ENCODE data around the gene ARNT2. TPM values are rescaled to one million over a fixed set of nuclear protein-coding genes. Genes with fewer than 3 reads are reported as not detected.
"Not testable (repeated sequence)": the region's sequence is repeated elsewhere in the genome, so short reads cannot be mapped to it uniquely, and the experiment has no call there.

Gene ARNT2
- total and polyA plus RNA-seq, 4 experiments from 2014 or later: not detected

DNA sequence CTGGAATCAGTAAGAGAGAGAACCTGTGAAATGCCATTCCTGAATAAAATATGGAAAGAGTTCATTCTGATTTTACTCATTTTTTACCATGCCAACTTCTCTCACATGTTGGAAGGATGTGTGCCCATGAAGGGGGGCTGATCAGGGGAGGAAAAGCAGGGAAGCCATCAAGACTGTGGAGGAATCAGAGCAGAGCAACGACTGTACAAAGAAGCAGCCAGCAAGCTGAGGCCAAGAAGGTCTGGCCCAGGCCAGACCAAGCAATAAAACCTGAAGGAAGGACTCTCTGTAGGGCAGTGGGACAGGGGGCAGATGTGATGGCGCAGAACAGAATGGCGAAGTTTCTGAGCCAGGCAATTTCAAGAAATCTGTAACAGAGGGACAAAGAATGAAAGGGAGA lies 24.0 kb upstream of the ARNT2 start:
- Mint-ChIP-seq H3K27me3 (peaks cover 10 to 24% of the 10 kb centered on the region in 2 donors), H3K4me1 (no peaks in the 10 kb centered on the region), H3K36me3 (no peaks in the 10 kb centered on the region), H3K4me3 (no peak overlapping the region), H3K27ac (no peak overlapping the region), H3K9me3 (peaks cover 0 to 7% (median under 1%) of the 10 kb centered on the region in 8 donors)
- H3K4me3 ChIP-seq (ENCODE audit: low read length in 2 of 2): no peak overlapping the region
- H3K4me1 ChIP-seq (ENCODE audit: insufficient read depth, low read length): no peaks in the 10 kb centered on the region
- DNase-seq: no peak
- no peak overlapping the region for H3K27ac ChIP-seq (ENCODE audit: low read depth, low read length)
- intact Hi-C loops (cut with micrococcal nuclease): no loop called here
- POLR2A ChIA-PET (ENCODE audit: partially characterized antibody): no interaction called here
- CTCF ChIA-PET (ENCODE audit: partially characterized antibody): no interaction called here
- no peaks in the 10 kb centered on the region for H3K9me3 ChIP-seq (ENCODE audit: control insufficient read depth in 1 of 2, low read length in 2 of 2)
- no peaks in the 10 kb centered on the region for H3K36me3 ChIP-seq (ENCODE audit: insufficient read depth, low read length)
- H3K27me3 ChIP-seq (ENCODE audit: insufficient read depth, low read length): no peaks in the 10 kb centered on the region

DNA sequence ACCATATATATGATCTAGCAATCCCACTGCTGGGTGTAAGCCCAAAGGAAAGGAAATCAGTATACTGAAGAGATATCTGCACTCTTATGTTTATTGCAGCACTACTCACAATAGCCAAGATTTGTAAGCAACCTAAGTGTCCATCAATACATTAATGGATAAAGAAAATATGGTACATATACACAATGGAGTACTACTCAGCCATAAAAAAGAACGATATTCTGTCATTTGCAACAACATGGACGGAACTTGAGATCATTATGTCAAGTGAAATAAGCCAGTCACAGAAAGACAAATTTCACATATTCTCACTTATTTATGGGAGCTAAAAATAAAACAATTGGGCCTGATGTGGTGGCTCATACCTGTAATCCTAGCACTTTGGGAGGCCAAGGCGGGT lies 21.9 kb upstream of the ARNT2 start:
- H3K9me3 ChIP-seq (ENCODE audit: control insufficient read depth in 1 of 2, low read length in 2 of 2): no peaks in the 10 kb centered on the region
- no peak overlapping the region for H3K27ac ChIP-seq (ENCODE audit: low read depth, low read length)
- H3K4me3 ChIP-seq (ENCODE audit: low read length in 2 of 2): no peak overlapping the region
- Mint-ChIP-seq H3K4me3 (no peak overlapping the region), H3K27ac (no peak overlapping the region), H3K27me3 (peaks cover 12 to 22% of the 10 kb centered on the region in 2 donors), H3K9me3 (peaks cover 0 to 7% (median under 1%) of the 10 kb centered on the region in 8 donors), H3K36me3 (no peaks in the 10 kb centered on the region), H3K4me1 (no peaks in the 10 kb centered on the region)
- no peaks in the 10 kb centered on the region for H3K36me3 ChIP-seq (ENCODE audit: insufficient read depth, low read length)
- ChIA-PET POLR2A (ENCODE audit: partially characterized antibody) (no interaction called here), CTCF (ENCODE audit: partially characterized antibody) (no interaction called here)
- H3K4me1 ChIP-seq (ENCODE audit: insufficient read depth, low read length): no peaks in the 10 kb centered on the region
- intact Hi-C loops (cut with micrococcal nuclease): no loop called here
- DNase-seq: no peak
- H3K27me3 ChIP-seq (ENCODE audit: insufficient read depth, low read length): no peaks in the 10 kb centered on the region

DNA sequence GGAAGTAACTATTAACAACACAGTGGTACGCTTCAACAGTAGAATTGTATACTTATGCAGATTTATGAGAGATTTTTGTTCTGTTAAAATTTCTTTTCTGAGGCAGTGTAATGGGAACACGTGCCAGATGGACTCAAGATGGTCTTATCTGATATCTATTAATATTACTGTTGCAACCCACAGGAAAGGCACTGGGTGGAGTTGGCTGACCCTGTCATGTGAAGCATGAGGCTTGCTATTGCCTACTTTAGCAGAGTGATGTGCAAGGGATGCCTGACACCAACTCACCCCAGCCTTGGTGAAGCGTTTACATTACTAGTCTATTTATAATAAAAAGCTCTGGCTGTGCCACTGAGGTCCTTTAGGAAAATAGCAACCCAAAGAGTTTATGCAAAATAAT lies 19.8 kb upstream of the ARNT2 start:
- POLR2A ChIA-PET (ENCODE audit: partially characterized antibody): no interaction called here
- CTCF ChIA-PET (ENCODE audit: partially characterized antibody): no interaction called here
- intact Hi-C loops (cut with micrococcal nuclease): no loop called here

DNA sequence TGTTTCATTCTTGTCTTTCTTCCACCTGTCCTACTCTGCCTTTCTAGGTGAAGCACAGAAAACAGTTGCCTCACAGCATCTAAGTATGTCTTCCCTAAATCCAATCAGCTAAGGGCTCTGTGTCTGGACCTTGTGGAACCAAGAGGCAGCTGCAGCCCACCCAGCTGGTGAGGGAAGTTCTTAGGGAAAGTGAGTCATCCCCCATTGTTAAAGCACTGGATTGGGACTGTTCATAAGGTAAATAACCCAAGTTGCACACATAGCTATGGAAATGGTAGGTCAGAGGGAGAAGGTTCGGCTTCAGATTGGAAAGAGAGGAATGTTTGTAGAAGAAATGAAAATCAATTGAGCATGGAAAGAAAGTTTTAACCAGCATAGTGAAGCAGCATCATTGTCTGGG lies 18.0 kb upstream of the ARNT2 start:
- intact Hi-C loops (cut with micrococcal nuclease): no loop called here
- H3K4me3 Mint-ChIP-seq: no peak overlapping the region
- H3K36me3 Mint-ChIP-seq: no peaks in the 10 kb centered on the region
- peaks cover 0 to 4% (median 0%) of the 10 kb centered on the region in 8 donors for H3K9me3 Mint-ChIP-seq
- H3K4me1 ChIP-seq (ENCODE audit: insufficient read depth, low read length): no peaks in the 10 kb centered on the region
- H3K4me1 Mint-ChIP-seq: no peaks in the 10 kb centered on the region
- no peak overlapping the region for H3K27ac ChIP-seq (ENCODE audit: low read depth, low read length)
- DNase-seq: no peak
- no peak overlapping the region for H3K27ac Mint-ChIP-seq
- CTCF ChIA-PET (ENCODE audit: partially characterized antibody): no interaction called here
- H3K27me3 Mint-ChIP-seq: peaks cover 5 to 13% of the 10 kb centered on the region in 2 donors
- H3K4me3 ChIP-seq (ENCODE audit: low read length in 2 of 2): no peak overlapping the region
- POLR2A ChIA-PET (ENCODE audit: partially characterized antibody): no interaction called here
- H3K27me3 ChIP-seq (ENCODE audit: insufficient read depth, low read length): no peaks in the 10 kb centered on the region
- H3K9me3 ChIP-seq (ENCODE audit: control insufficient read depth in 1 of 2, low read length in 2 of 2): no peaks in the 10 kb centered on the region
- no peaks in the 10 kb centered on the region for H3K36me3 ChIP-seq (ENCODE audit: insufficient read depth, low read length)

More for the DNA sequence above, 19.8 kb upstream of the ARNT2 start:
- no peak overlapping the region for H3K4me3 ChIP-seq (ENCODE audit: low read length in 2 of 2)
- H3K36me3 ChIP-seq (ENCODE audit: insufficient read depth, low read length): no peaks in the 10 kb centered on the region
- Mint-ChIP-seq H3K27me3 (peaks cover 10 to 18% of the 10 kb centered on the region in 2 donors), H3K4me3 (no peak overlapping the region), H3K36me3 (no peaks in the 10 kb centered on the region), H3K9me3 (peaks cover 0 to 7% (median under 1%) of the 10 kb centered on the region in 8 donors), H3K27ac (no peak overlapping the region), H3K4me1 (no peaks in the 10 kb centered on the region)
- H3K4me1 ChIP-seq (ENCODE audit: insufficient read depth, low read length): no peaks in the 10 kb centered on the region
- no peak overlapping the region for H3K27ac ChIP-seq (ENCODE audit: low read depth, low read length)
- H3K9me3 ChIP-seq (ENCODE audit: control insufficient read depth in 1 of 2, low read length in 2 of 2): no peaks in the 10 kb centered on the region
- DNase-seq: no peak
- H3K27me3 ChIP-seq (ENCODE audit: insufficient read depth, low read length): no peaks in the 10 kb centered on the region

DNA sequence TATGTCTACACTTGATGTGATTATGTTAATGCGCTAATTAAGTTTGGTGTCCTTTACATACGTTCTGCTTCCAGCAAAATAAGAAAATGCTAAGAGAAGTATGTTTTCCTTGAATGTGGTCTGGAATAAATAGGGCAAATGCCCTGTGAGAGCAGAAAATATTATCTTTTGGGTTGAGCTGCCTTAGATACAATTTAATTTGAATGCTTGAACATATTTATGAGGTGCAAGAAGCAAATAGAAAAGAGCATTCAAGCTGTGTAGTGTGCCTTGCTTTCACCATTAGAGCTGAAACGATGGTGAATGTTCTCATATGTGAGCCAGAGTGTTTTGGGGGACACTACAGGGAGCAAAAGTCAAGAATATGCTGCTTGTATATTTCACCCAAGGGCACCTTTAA lies 15.9 kb upstream of the ARNT2 start:
- Histone ChIP-seq H3K27me3 (ENCODE audit: insufficient read depth, low read length) (no peaks in the 10 kb centered on the region), H3K4me3 (ENCODE audit: low read length in 2 of 2) (no peak overlapping the region), H3K9me3 (ENCODE audit: control insufficient read depth in 1 of 2, low read length in 2 of 2) (no peaks in the 10 kb centered on the region), H3K27ac (ENCODE audit: low read depth, low read length) (no peak overlapping the region), H3K4me1 (ENCODE audit: insufficient read depth, low read length) (no peaks in the 10 kb centered on the region), H3K36me3 (ENCODE audit: insufficient read depth, low read length) (no peaks in the 10 kb centered on the region)
- Mint-ChIP-seq H3K27me3 (peaks cover 3 to 7% of the 10 kb centered on the region in 2 donors), H3K4me1 (no peaks in the 10 kb centered on the region), H3K36me3 (no peaks in the 10 kb centered on the region), H3K9me3 (peaks cover 0 to 2% (median 0%) of the 10 kb centered on the region in 8 donors), H3K4me3 (no peak overlapping the region), H3K27ac (no peak overlapping the region)
- intact Hi-C loops (cut with micrococcal nuclease): no loop called here
- CTCF ChIA-PET (ENCODE audit: partially characterized antibody): no interaction called here
- DNase-seq: no peak
- POLR2A ChIA-PET (ENCODE audit: partially characterized antibody): no interaction called here

GRCh38 chr15:80389370-80389769 lies 14.8 kb upstream of the ARNT2 start:
- no peak overlapping the region for H3K4me3 Mint-ChIP-seq
- Histone ChIP-seq H3K27ac (ENCODE audit: low read depth, low read length) (no peak overlapping the region), H3K27me3 (ENCODE audit: insufficient read depth, low read length) (no peaks in the 10 kb centered on the region), H3K4me3 (ENCODE audit: low read length in 2 of 2) (no peak overlapping the region), H3K36me3 (ENCODE audit: insufficient read depth, low read length) (no peaks in the 10 kb centered on the region), H3K4me1 (ENCODE audit: insufficient read depth, low read length) (no peaks in the 10 kb centered on the region), H3K9me3 (ENCODE audit: control insufficient read depth in 1 of 2, low read length in 2 of 2) (no peaks in the 10 kb centered on the region)
- peaks cover 0 to 2% (median 0%) of the 10 kb centered on the region in 8 donors for H3K9me3 Mint-ChIP-seq
- H3K27ac Mint-ChIP-seq: no peak overlapping the region
- no peaks in the 10 kb centered on the region for H3K4me1 Mint-ChIP-seq
- no peak for DNase-seq
- CTCF ChIA-PET (ENCODE audit: partially characterized antibody): no interaction called here
- peaks cover 3 to 7% of the 10 kb centered on the region in 2 donors for H3K27me3 Mint-ChIP-seq
- intact Hi-C loops (cut with micrococcal nuclease): no loop called here
- POLR2A ChIA-PET (ENCODE audit: partially characterized antibody): no interaction called here
- H3K36me3 Mint-ChIP-seq: no peaks in the 10 kb centered on the region

DNA sequence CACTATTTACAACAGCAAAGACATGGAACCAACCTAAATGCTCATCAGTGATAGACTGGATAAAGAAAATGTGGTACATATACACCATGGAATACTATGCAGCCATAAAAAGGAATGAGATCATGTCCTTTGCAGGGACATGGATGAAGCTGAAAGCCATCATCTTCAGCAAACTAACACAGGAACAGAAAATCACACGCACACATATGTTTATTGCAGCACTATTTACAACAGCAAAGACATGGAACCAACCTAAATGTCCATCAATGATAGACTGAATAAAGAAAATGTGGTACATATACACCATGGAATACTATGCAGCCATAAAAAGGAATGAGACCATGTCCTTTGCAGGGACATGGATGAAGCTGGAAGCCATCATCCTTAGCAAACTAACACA lies 13.2 kb upstream of the ARNT2 start:
- H3K27ac ChIP-seq (ENCODE audit: low read depth, low read length); H3K4me3 Mint-ChIP-seq; H3K4me1 ChIP-seq (ENCODE audit: insufficient read depth, low read length); H3K27me3 ChIP-seq (ENCODE audit: insufficient read depth, low read length); POLR2A ChIA-PET (ENCODE audit: partially characterized antibody); H3K9me3 ChIP-seq (ENCODE audit: control insufficient read depth in 1 of 2, low read length in 2 of 2); H3K4me3 ChIP-seq (ENCODE audit: low read length in 2 of 2); H3K27ac Mint-ChIP-seq; H3K9me3 Mint-ChIP-seq; intact Hi-C loops (cut with micrococcal nuclease); H3K4me1 Mint-ChIP-seq; H3K36me3 ChIP-seq (ENCODE audit: insufficient read depth, low read length); H3K36me3 Mint-ChIP-seq; DNase-seq; CTCF ChIA-PET (ENCODE audit: partially characterized antibody): not testable (repeated sequence)
- peaks cover 5 to 14% of the 10 kb centered on the region in 2 donors for H3K27me3 Mint-ChIP-seq

- ChIA-PET POLR2A (ENCODE audit: partially characterized antibody) (no interaction called here), CTCF (ENCODE audit: partially characterized antibody) (no interaction called here)
- intact Hi-C loops (cut with micrococcal nuclease): no loop called here
- Histone ChIP-seq H3K4me3 (ENCODE audit: low read length in 2 of 2) (no peak overlapping the region), H3K36me3 (ENCODE audit: insufficient read depth, low read length) (no peaks in the 10 kb centered on the region), H3K9me3 (ENCODE audit: control insufficient read depth in 1 of 2, low read length in 2 of 2) (no peaks in the 10 kb centered on the region), H3K4me1 (ENCODE audit: insufficient read depth, low read length) (no peaks in the 10 kb centered on the region), H3K27ac (ENCODE audit: low read depth, low read length) (no peak overlapping the region), H3K27me3 (ENCODE audit: insufficient read depth, low read length) (no peaks in the 10 kb centered on the region)
- Mint-ChIP-seq H3K4me1 (no peaks in the 10 kb centered on the region), H3K36me3 (no peaks in the 10 kb centered on the region), H3K27me3 (peaks cover 21 to 27% of the 10 kb centered on the region in 2 donors), H3K9me3 (no peaks in the 10 kb centered on the region), H3K27ac (no peak overlapping the region), H3K4me3 (no peak overlapping the region)
- no peak for DNase-seq
These were observed 8.6 kb upstream of the ARNT2 start for GRCh38 chr15:80395616-80396015.
